K562 (cell line): ENCODE results near the gene CDNF. TPM values are rescaled to one million over a fixed set of nuclear protein-coding genes. Genes with fewer than 3 reads are reported as not detected.
A peak's percentile ranks its signal among the peaks of the same experiment; 100 is the strongest.

Experiments used
- ATAC-seq: fragments of 200-7000 bp; cut with Tn5 transposase; 3 replicates; pipeline ENCODE4 v1.9.1; 2020; ENCODE audit warnings: moderate library complexity
- BruUV-seq: library from RNA; stranded (reverse); fragments of 400-500 nt; replicated peaks from 2 replicates; lab custom pipeline; 2021; lab: Mats Ljungman, UMichigan
- CTCF ChIA-PET: fragments of 300-600 bp; formaldehyde crosslinking; extraction: SDS; loops from one replicate; lab custom pipeline; 2021; ENCODE audit warnings: low intra/inter-chr PET ratio; lab: Yijun Ruan, JAX
- POLR2A ChIA-PET: fragments of 300-600, 350-650 bp; sonication (Branson Sonifier 250); formaldehyde crosslinking; extraction: SDS; loops from one replicate; lab custom pipeline; 2021; ENCODE audit warnings: antibody characterized with exemption, inconsistent platforms; lab: Yijun Ruan, JAX
- DNase-seq, 4 experiments: peaks; one replicate each; pipeline versions ENCODE4 v3.0.0 to v3.0.0-alpha.2; 2011 to 2018; ENCODE audit warnings: low spot score in 3 of 4, mixed read lengths in 3 of 4; ENCODE audit errors: extremely low read depth in 1 of 4
- FAIRE-seq: peaks from 2 replicates; lab custom pipeline; 2011; peaks lifted over from hg19 to GRCh38; lab: Jason Lieb, UNC
- H2AFZ ChIP-seq: 2 replicates; pipeline ENCODE4 v1.6.0; 2011; ENCODE audit warnings: low read depth, low read length, control low read depth, inconsistent platforms
- H3K27ac ChIP-seq: fragments of 200-600 bp; 3 replicates; pipeline ENCODE4 v1.8.0; 2011; ENCODE audit warnings: low read depth, mild to moderate bottlenecking, control low read depth, inconsistent platforms, low read length, moderate library complexity, mixed read lengths; ENCODE audit errors: extremely low read depth
- H3K27me3 ChIP-seq, 2 experiments: fragments of 300-600 bp in 1 of 2; 2 replicates in 1 of 2; 3 replicates in 1 of 2; pipeline versions ENCODE4 v1.6.0 to v1.8.0; 2011; ENCODE audit warnings: inconsistent platforms in 2 of 2, low read length in 2 of 2, mild to moderate bottlenecking in 1 of 2, mixed read lengths in 1 of 2, moderate library complexity in 1 of 2; ENCODE audit not compliant: control insufficient read depth in 2 of 2, insufficient read depth in 2 of 2
- H3K36me3 ChIP-seq: fragments of 300-600 bp; 3 replicates; pipeline ENCODE4 v1.8.0; 2011; ENCODE audit warnings: mild to moderate bottlenecking, low read length, inconsistent platforms; ENCODE audit not compliant: control insufficient read depth, insufficient read depth
- H3K4me1 ChIP-seq, 2 experiments: fragments of 200-600 bp in 1 of 2; replicated peaks in 1 of 2; 2 replicates in 1 of 2; 3 replicates in 1 of 2; pipeline versions ENCODE4 v1.5.1 to v1.8.0; 2011; ENCODE audit warnings: inconsistent platforms in 2 of 2, low read length in 2 of 2, mild to moderate bottlenecking in 1 of 2, mixed read lengths in 1 of 2, moderate library complexity in 1 of 2; ENCODE audit not compliant: control insufficient read depth in 2 of 2, insufficient read depth in 2 of 2
- H3K4me2 ChIP-seq: 2 replicates; pipeline ENCODE4 v1.6.1; 2011; ENCODE audit warnings: low read length, control low read depth, inconsistent platforms, mixed read lengths; ENCODE audit not compliant: insufficient read depth
- H3K4me3 ChIP-seq: fragments of 200-600 bp; sonication (generic), shearing (Covaris generic); 2 replicates; pipeline ENCODE4 v1.5.1; 2016; ENCODE audit warnings: control low read depth, inconsistent platforms
- H3K79me2 ChIP-seq: fragments of 200-600 bp; 3 replicates; pipeline ENCODE4 v1.8.0; 2011; ENCODE audit warnings: low read length, inconsistent platforms; ENCODE audit not compliant: control insufficient read depth, insufficient read depth
- H3K9ac ChIP-seq, 2 experiments: 2 replicates each; pipeline versions ENCODE4 v1.6.0 to v1.6.1; 2011; ENCODE audit warnings: low read depth in 2 of 2, low read length in 2 of 2, control low read depth in 1 of 2, inconsistent platforms in 1 of 2, mild to moderate bottlenecking in 1 of 2, mixed read lengths in 1 of 2; ENCODE audit not compliant: insufficient read depth in 1 of 2
- H3K9me1 ChIP-seq: one replicate; pipeline ENCODE4 v1.6.0; 2011; ENCODE audit warnings: inconsistent platforms, mild to moderate bottlenecking, low read length, moderate library complexity; ENCODE audit not compliant: control insufficient read depth, insufficient read depth
- H3K9me3 ChIP-seq: replicated peaks from 2 replicates; pipeline ENCODE4 v1.5.1; 2011; ENCODE audit warnings: low read depth, low read length, inconsistent platforms; ENCODE audit not compliant: control insufficient read depth, insufficient read depth
- H4K20me1 ChIP-seq: replicated peaks from 2 replicates; pipeline ENCODE4 v1.6.1; 2011; ENCODE audit warnings: low read length, inconsistent platforms, mixed read lengths; ENCODE audit not compliant: control insufficient read depth, insufficient read depth
- BACH1 ChIP-seq: fragments of 200-800 bp; sonication (Bioruptor generic); IDR thresholded peaks from 2 replicates; pipeline ENCODE4 v1.6.1; 2016; ENCODE audit warnings: missing genetic modification characterization, missing compliant biosample characterization
- KLF1 ChIP-seq: fragments of 450-650 bp; IDR thresholded peaks from 2 replicates; pipeline ENCODE4 v1.6.1; 2016; ENCODE audit warnings: missing genetic modification characterization, missing compliant biosample characterization
- PML ChIP-seq: IDR thresholded peaks from 2 replicates; pipeline ENCODE4 v1.6.1; 2012; ENCODE audit warnings: low read length, inconsistent platforms
- ZNF134 ChIP-seq: fragments of 250-450 bp; sonication (Bioruptor Pico); conservative IDR thresholded peaks from 2 replicates; pipeline ENCODE4 v1.4.0; 2020
- ZNF57 ChIP-seq: fragments of 450-650 bp; formaldehyde crosslinking; IDR thresholded peaks from 2 replicates; pipeline ENCODE4 v1.4.0; 2020; ENCODE audit warnings: mild to moderate bottlenecking, moderate library complexity
- WGBS: fragments of 100-300 bp; shearing (Covaris generic); methylation state at CpG from one replicate; pipeline ENCODE4 v1.1.6; 2016; ENCODE audit warnings: low coverage, mixed read lengths; ENCODE audit not compliant: insufficient coverage; ENCODE audit errors: missing lambda C conversion rate; 5-methylcytosine and 5-hydroxymethylcytosine counted together
- in situ Hi-C: fragments of 300-500 bp; cut with MboI; formaldehyde crosslinking; loops from 4 replicates; pipeline ENCODE4 v1.15.0; 2018; ENCODE audit warnings: inconsistent platforms, mixed read lengths
- intact Hi-C: fragments of 100-400 bp; cut with micrococcal nuclease; formaldehyde crosslinking; loops from 2 replicates; pipeline ENCODE4 v1.14.2; 2022
- polyA plus RNA-seq, 8 experiments: library from polyadenylated mRNA; depleted of rRNA in 4 of 8; stranded (reverse) in 5 of 8; unstranded in 3 of 8; fragments of >200 nt; fragmentation: Nextera tagmentation in 2 of 8; fragmentation: Illumina TruSeq in 1 of 8; extraction: Ambion mirVana in 2 of 8; extraction: Trizol in 1 of 8; gene quantifications; 2 replicates each; pipeline versions ENCODE4 v1.2.1 to v1.2.3, GENCODE V29; 2011 to 2014; ENCODE audit warnings: inconsistent platforms in 1 of 8, missing spikeins in 1 of 8
- total RNA-seq, 7 experiments: library from RNA; depleted of rRNA in 6 of 7; stranded (reverse); fragments of >200 nt in 6 of 7; fragmentation: Illumina TruSeq in 2 of 7; extraction: Trizol in 2 of 7; gene quantifications; 2 replicates each; pipeline versions ENCODE4 v1.2.1 to v1.2.3, GENCODE V29; 2011 to 2021; ENCODE audit warnings: low replicate concordance in 1 of 7
- TF ChIP-seq, protein P1 (sequence below): sonication (generic); formaldehyde crosslinking; IDR thresholded peaks from 2 replicates; pipeline ENCODE4 v1.8.0; 2023; ENCODE audit warnings: mild to moderate bottlenecking, missing genetic modification reagents
- TF ChIP-seq, protein P2 (sequence below): sonication (generic); formaldehyde crosslinking; IDR thresholded peaks from 2 replicates; pipeline ENCODE4 v1.5.0; 2020; ENCODE audit warnings: missing genetic modification reagents

CDNF gene
- total and polyA plus RNA-seq, 9 of the 15 experiments (the other 6 are each of a cell fraction or from before 2014, with no cell fraction given) = 0.18 to 1.6 (median 0.61) TPM

DNA sequence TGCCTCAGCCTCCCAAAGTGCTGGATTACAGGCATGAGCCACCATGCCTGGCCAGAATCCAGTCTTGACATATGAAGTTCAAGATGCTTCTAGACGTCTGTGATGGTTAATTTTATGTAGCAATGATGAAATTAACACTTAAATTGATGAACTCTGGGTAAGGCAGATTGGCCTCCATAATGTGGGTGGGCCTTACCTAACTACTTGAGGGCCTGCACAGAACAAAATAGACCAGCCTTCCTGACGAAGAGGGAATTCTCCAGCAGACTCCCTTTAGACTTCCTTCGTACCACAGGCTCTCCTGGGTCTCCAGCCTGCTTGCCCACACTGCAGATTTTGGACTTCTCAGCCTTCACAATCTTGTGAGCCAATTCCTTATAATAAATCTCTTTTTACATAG lies 4.7 kb downstream of the CDNF start:
- Histone ChIP-seq H3K79me2 (peaks cover 13% of the 10 kb centered on the region), H3K36me3 (no peaks in the 10 kb centered on the region; the same call in 2 of the 3 replicates), H3K27ac (no peak overlapping the region), H3K9me3 (no peaks in the 10 kb centered on the region), H4K20me1 (no peaks in the 10 kb centered on the region), H2AFZ (no peak overlapping the region), H3K4me1 (peaks cover 0 to 7% of the 10 kb centered on the region in 2 experiments; a peak in 1 of 5 replicates), H3K4me2 (no peak overlapping the region), H3K4me3 (no peak overlapping the region), H3K9me1 (no peaks in the 10 kb centered on the region), H3K9ac (no peak overlapping the region), H3K27me3 (no peaks in the 10 kb centered on the region)
- in situ Hi-C loops = no loop called here
- 43% methylated on average over 3 of the region's 3 CpGs for WGBS
- TF ChIP-seq KLF1 (tag) (no peak), PML (no peak), ZNF134 (CRISPR knock-in tag) (peak; percentile 91), BACH1 (tag) (no peak), ZNF57 (CRISPR knock-in tag) (no peak)
- TF ChIP-seq, protein P1, sequence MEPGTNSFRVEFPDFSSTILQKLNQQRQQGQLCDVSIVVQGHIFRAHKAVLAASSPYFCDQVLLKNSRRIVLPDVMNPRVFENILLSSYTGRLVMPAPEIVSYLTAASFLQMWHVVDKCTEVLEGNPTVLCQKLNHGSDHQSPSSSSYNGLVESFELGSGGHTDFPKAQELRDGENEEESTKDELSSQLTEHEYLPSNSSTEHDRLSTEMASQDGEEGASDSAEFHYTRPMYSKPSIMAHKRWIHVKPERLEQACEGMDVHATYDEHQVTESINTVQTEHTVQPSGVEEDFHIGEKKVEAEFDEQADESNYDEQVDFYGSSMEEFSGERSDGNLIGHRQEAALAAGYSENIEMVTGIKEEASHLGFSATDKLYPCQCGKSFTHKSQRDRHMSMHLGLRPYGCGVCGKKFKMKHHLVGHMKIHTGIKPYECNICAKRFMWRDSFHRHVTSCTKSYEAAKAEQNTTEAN (CRISPR knock-in tag) = no peak
- TF ChIP-seq, protein P2, sequence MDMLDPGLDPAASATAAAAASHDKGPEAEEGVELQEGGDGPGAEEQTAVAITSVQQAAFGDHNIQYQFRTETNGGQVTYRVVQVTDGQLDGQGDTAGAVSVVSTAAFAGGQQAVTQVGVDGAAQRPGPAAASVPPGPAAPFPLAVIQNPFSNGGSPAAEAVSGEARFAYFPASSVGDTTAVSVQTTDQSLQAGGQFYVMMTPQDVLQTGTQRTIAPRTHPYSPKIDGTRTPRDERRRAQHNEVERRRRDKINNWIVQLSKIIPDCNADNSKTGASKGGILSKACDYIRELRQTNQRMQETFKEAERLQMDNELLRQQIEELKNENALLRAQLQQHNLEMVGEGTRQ = no peak
- ChIA-PET CTCF (no interaction called here), POLR2A (no interaction called here)
- ATAC-seq (no peak), DNase-seq (no peak), FAIRE-seq (no peak)
- BruUV-seq = no TSS peak
- intact Hi-C loops = no loop called here
